Measurements from ENCODE around the gene GABBR1.

GRCh38 chr6:29626948-29627754 is 5.8 kb downstream of the GABBR1 start:
- TF ChIP-seq GATA2 (IDR thresholded peaks at IDR 0.05; ENCODE audit: insufficient read depth, insufficient read length, low read depth, low read length) = no peak
- TF ChIP-seq CTCF (IDR thresholded peaks at IDR 0.05; ENCODE audit: extremely low read depth in 1 of 2, insufficient read depth in 1 of 2, low read depth in 1 of 2, low read length in 2 of 2) = no peak
- no peak for TF ChIP-seq EZH2 (IDR thresholded peaks at IDR 0.05; ENCODE audit: borderline replicate concordance, low read depth, low read length, severe bottlenecking)
- TF ChIP-seq POLR2A (IDR thresholded peaks at IDR 0.05; ENCODE audit: low read depth, low read length) = no peak
- TF ChIP-seq MYC (IDR thresholded peaks at IDR 0.05; ENCODE audit: low read depth, low read length) = no peak
- no peak for TF ChIP-seq POLR2AphosphoS5 (IDR thresholded peaks at IDR 0.05; ENCODE audit: insufficient read depth, low read depth, low read length)

Measured in endothelial cell of umbilical vein (primary cell).